Smooth muscle cell (in vitro differentiated cells): Measurements from ENCODE around the gene CDT1. TPM values are rescaled to one million over a fixed set of nuclear protein-coding genes. Genes with fewer than 3 reads are reported as not detected.

Source experiments
- DNase-seq: peaks from one replicate; lab custom pipeline; 2025; ENCODE audit not compliant: unreplicated experiment; lab: John Stamatoyannopoulos, UW
- H2AFZ ChIP-seq: fragments of 200-600 bp; sonication (generic); 2 replicates; pipeline ENCODE4 v1.6.0; 2016; ENCODE audit warnings: antibody characterized with exemption, low read depth, mild to moderate bottlenecking
- H3F3A ChIP-seq: fragments of 200-600 bp; sonication (generic); 2 replicates; pipeline ENCODE4 v1.6.0; 2017; ENCODE audit warnings: antibody characterized with exemption, low read depth
- H3K27ac ChIP-seq: fragments of 200-600 bp; sonication (generic); 2 replicates; pipeline ENCODE4 v1.5.1; 2016; ENCODE audit warnings: low read depth, mild to moderate bottlenecking
- H3K27me3 ChIP-seq: fragments of 200-600 bp; sonication (generic); 2 replicates; pipeline ENCODE4 v1.6.1; 2016; ENCODE audit warnings: low read depth, mild to moderate bottlenecking
- H3K36me3 ChIP-seq: fragments of 200-600 bp; sonication (generic); 2 replicates; pipeline ENCODE4 v1.5.1; 2016; ENCODE audit warnings: low read depth
- H3K4me1 ChIP-seq: fragments of 200-600 bp; sonication (generic); 2 replicates; pipeline ENCODE4 v1.5.1; 2016; ENCODE audit warnings: low read depth
- H3K4me2 ChIP-seq: fragments of 200-600 bp; sonication (generic); 2 replicates; pipeline ENCODE4 v1.6.0; 2016; ENCODE audit warnings: mild to moderate bottlenecking
- H3K4me3 ChIP-seq: fragments of 200-600 bp; sonication (generic); 2 replicates; pipeline ENCODE4 v1.5.1; 2016; ENCODE audit warnings: mild to moderate bottlenecking
- H3K79me2 ChIP-seq: fragments of 200-600 bp; sonication (generic); 2 replicates; pipeline ENCODE4 v1.6.0; 2016; ENCODE audit warnings: low read depth, mild to moderate bottlenecking
- H3K9ac ChIP-seq: fragments of 200-600 bp; sonication (generic); 2 replicates; pipeline ENCODE4 v1.6.0; 2016; ENCODE audit warnings: low read depth
- H3K9me3 ChIP-seq: fragments of 200-600 bp; sonication (generic); replicated peaks from 2 replicates; pipeline ENCODE4 v1.5.1; 2016; ENCODE audit warnings: low read depth
- H4K20me1 ChIP-seq: fragments of 200-600 bp; sonication (generic); 2 replicates; pipeline ENCODE4 v1.6.0; 2016; ENCODE audit warnings: low read depth
- CTCF ChIP-seq: fragments of 200-600 bp; sonication (generic); IDR thresholded peaks from 2 replicates; pipeline ENCODE4 v1.5.1; 2017; ENCODE audit warnings: borderline replicate concordance, mild to moderate bottlenecking, antibody characterized with exemption; ENCODE audit not compliant: insufficient read depth, poor library complexity, severe bottlenecking
- WGBS: methylation state at CpG from one replicate; pipeline ENCODE4 v1.1.7; 2016; ENCODE audit warnings: low lambda C conversion rate; 5-methylcytosine and 5-hydroxymethylcytosine counted together
- polyA plus RNA-seq: library from polyadenylated mRNA; unstranded; fragments of >200 nt; fragmentation: Nextera tagmentation; extraction: Ambion mirVana; gene quantifications from 2 replicates; pipeline ENCODE4 v1.2.1, GENCODE V29; 2016
- total RNA-seq: library from RNA; depleted of rRNA; stranded (reverse); fragments of >200 nt; gene quantifications from 2 replicates; pipeline ENCODE4 v1.2.3, GENCODE V29; 2014

Gene CDT1
- total and polyA plus RNA-seq, 2 experiments from 2014 or later: 5.3 to 13.3 TPM

- H3F3A ChIP-seq: no peaks in the 10 kb centered on the region
- no peaks in the 10 kb centered on the region for H3K79me2 ChIP-seq
- no peak overlapping the region for H3K9ac ChIP-seq
- no peak overlapping the region for H2AFZ ChIP-seq
- 78% methylated on average over 9 of the region's 9 CpGs for WGBS
- no peaks in the 10 kb centered on the region for H3K27me3 ChIP-seq
- no peaks in the 10 kb centered on the region for H3K4me1 ChIP-seq
- H3K9me3 ChIP-seq: no peaks in the 10 kb centered on the region
- no peak for DNase-seq
- TF ChIP-seq CTCF: no peak
- H4K20me1 ChIP-seq: peaks cover 45% of the 10 kb centered on the region
- H3K4me3 ChIP-seq: no peak overlapping the region
- H3K4me2 ChIP-seq: no peak overlapping the region
- no peak overlapping the region for H3K27ac ChIP-seq
- no peaks in the 10 kb centered on the region for H3K36me3 ChIP-seq
Observed at GRCh38 chr16:88846088-88846487, 42.5 kb downstream of the CDT1 start.

GRCh38 chr16:88847654-88848053 lies 44.1 kb downstream of the CDT1 start:
- Histone ChIP-seq H3K27ac (no peak overlapping the region), H3F3A (no peaks in the 10 kb centered on the region), H3K36me3 (no peaks in the 10 kb centered on the region), H3K27me3 (no peaks in the 10 kb centered on the region), H3K79me2 (no peaks in the 10 kb centered on the region), H3K4me3 (no peak overlapping the region), H4K20me1 (peaks cover 41% of the 10 kb centered on the region), H3K4me2 (no peak overlapping the region), H3K9ac (no peak overlapping the region), H3K4me1 (no peaks in the 10 kb centered on the region), H3K9me3 (no peaks in the 10 kb centered on the region), H2AFZ (no peak overlapping the region)
- TF ChIP-seq CTCF: no peak
- WGBS: 99% methylated on average over 18 of the region's 18 CpGs
- no peak for DNase-seq

- 98% methylated on average over 21 of the region's 21 CpGs for WGBS
- Histone ChIP-seq H3K9me3 (no peaks in the 10 kb centered on the region), H3K79me2 (no peaks in the 10 kb centered on the region), H3K4me3 (no peak overlapping the region), H3K36me3 (no peaks in the 10 kb centered on the region), H3K27me3 (no peaks in the 10 kb centered on the region), H3K27ac (no peak overlapping the region), H4K20me1 (peaks cover 42% of the 10 kb centered on the region), H2AFZ (no peak overlapping the region), H3K4me2 (no peak overlapping the region), H3F3A (no peaks in the 10 kb centered on the region), H3K9ac (no peak overlapping the region), H3K4me1 (no peaks in the 10 kb centered on the region)
- DNase-seq: no peak
- no peak for TF ChIP-seq CTCF
Observed at GRCh38 chr16:88848557-88848956, 45.0 kb downstream of the CDT1 start.

- no peak for DNase-seq
- Histone ChIP-seq H3K9ac (no peak overlapping the region), H3F3A (no peaks in the 10 kb centered on the region), H3K4me2 (no peak overlapping the region), H3K4me3 (no peak overlapping the region), H2AFZ (no peak overlapping the region), H3K27ac (no peak overlapping the region), H4K20me1 (peaks cover 48% of the 10 kb centered on the region), H3K27me3 (no peaks in the 10 kb centered on the region), H3K4me1 (no peaks in the 10 kb centered on the region), H3K9me3 (no peaks in the 10 kb centered on the region), H3K36me3 (no peaks in the 10 kb centered on the region), H3K79me2 (peaks cover 8% of the 10 kb centered on the region)
- 97% methylated on average over 29 of the region's 33 CpGs for WGBS
- no peak for TF ChIP-seq CTCF
Observed at GRCh38 chr16:88850531-88851199, 47.1 kb downstream of the CDT1 start.
